Activated CD4-positive, alpha-beta T cell treated with anti-CD3 and anti-CD28 coated beads, Interleukin-10, Interleukin-2, amounts not matched to agents 100 ng/mL and 50 ng/mL, durations not matched to agents 16 hours and 8 hours (primary cell): ENCODE measurements around the gene RBKS.
A peak's percentile ranks its signal among the peaks of the same experiment; 100 is the strongest.

Experiments used
- DNase-seq: peaks from one replicate; pipeline ENCODE4 v3.0.0-alpha.2; 2020

The RBKS gene

DNA sequence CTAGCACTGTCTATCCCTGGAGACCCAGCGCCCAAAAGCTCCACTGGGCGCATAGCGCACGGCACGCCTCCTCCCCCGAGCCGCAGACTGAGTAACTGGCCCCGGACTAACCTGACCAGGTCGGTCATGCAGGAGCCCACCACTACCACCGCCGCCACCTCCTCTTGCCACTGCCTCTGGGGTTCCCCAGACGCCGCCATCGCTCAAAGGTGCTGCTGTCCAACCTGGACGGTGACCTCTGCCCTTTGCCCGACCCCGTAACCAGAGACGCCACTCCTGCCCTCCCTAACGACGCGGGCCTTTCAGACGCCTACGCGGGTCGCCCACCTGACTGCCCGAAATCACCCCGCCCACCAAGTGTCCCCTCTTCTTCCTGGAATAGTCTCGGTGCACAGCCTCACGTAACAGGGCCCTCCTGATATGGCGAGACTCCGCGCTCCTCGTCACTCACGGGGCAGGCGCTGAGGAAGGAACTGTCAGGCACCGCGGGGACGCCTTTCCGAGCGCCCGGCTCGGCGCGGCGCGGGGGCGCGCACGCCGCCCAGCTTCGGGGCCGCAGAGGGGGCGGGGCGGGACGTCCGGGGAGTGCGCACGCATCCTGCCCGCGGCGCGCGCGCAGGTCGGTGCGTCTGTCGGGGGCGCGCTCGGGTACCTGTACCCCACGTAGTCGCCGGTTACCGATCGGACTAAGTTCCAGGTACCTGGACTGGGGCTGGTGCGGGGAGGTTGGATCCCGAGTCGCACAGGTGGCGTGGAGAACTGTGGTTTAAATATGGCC, at the start of gene RBKS, which contains the start of gene BABAM2:
Gene RBKS, minus strand, starts transcription at position 242 of the 778 bp plus-strand sequence. Its CDS starts 42 bp downstream, at position 200.
Gene BABAM2, plus strand, starts transcription at position 584 of the 778 bp plus-strand sequence. CDS start 3,828 bp downstream, outside the sequence.
- DNase-seq, result peak; percentile 92

DNA sequence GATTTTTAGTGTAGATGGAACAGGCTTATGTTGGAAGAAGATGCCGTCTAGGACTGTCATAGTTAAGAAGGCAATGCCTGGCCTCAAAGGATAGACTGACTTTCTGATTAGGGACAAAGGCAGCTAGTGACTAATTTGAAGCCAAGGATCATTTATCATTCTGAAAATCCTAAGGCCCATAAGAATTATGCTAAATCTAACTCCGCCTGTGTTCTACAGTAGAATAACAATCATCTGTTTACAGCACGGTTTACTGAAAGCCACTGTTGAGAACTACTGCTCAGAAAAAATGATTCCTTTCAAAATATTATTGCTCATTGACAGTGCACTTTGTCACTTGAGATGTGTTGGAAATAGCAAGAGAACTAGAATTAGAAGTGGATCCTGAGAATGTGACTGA, 44.8 kb upstream of the RBKS start:
- no peak for DNase-seq

DNA sequence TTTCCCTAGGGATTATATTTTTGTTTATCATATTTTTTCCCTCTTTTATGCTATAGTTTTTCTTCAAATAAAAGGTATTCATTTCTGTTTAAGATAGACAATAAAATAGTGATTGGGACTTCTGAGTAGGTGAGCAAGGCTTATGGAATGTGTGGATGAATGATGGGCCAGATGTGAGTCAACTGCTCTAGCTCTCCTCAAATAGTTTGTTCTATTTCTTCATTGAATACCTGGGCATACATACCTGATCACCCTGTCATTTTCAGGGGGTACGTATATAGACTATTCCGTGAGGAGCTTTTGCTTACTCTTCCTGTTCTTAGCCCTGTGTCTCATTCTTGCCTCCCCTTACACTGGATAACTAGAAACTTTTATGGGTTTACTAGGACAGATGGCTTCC, 42.2 kb upstream of the RBKS start:
- no peak for DNase-seq

DNA sequence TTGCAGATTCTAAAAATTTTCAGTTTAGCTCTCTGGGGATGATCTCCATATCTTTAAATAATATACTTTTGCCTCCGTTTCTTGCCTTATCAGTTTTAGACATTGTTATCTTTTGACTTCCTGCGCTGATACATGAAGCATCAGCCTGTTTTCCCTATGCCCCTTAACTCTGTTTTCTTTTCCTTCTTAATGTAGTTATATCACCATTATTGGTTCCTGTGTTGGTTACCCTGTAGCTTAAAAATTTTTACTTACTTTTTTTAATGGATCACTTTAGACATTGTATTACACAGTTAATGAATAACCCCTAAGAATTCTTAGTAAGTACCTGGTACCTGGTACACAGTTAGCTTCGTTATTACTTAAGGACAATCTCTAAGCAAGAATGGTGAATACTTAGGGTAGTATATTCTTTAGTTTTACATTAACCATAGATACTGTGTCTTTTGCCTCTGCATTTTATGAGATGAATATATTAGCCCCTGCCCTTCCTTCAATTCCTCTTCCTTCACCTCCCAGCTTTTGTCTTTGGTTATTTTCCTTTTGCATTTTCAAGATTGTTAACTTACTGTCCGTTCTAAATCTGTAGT, 41.3 kb upstream of the RBKS start:
- no peak for DNase-seq

DNA sequence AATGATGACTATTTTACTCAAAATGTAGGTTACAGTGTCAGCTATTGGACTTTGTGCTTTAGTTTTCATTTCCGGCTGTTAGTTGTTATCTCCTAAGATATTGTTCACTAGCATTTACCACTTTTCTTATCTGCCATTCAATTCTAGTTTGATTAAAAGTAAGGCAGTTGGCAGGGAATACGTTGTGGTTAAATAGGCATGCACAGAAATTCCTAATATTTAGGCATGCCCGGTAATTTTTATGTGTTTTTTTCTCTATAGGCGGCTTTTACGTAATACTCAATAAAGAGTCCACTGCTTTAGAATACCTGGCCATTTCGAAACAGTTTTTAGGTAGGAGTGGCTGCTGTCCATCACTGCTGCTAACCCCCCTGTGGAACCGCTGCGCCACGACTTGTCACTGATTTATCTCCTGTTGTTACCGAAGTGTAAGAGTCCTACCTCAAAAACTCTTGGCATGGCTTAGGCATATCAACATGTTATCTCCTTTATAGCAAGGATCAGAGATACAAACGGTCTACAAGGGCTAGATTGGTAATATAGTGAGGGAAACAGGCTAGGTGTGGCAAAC, 39.8 kb upstream of the RBKS start:
- no peak for DNase-seq

DNA sequence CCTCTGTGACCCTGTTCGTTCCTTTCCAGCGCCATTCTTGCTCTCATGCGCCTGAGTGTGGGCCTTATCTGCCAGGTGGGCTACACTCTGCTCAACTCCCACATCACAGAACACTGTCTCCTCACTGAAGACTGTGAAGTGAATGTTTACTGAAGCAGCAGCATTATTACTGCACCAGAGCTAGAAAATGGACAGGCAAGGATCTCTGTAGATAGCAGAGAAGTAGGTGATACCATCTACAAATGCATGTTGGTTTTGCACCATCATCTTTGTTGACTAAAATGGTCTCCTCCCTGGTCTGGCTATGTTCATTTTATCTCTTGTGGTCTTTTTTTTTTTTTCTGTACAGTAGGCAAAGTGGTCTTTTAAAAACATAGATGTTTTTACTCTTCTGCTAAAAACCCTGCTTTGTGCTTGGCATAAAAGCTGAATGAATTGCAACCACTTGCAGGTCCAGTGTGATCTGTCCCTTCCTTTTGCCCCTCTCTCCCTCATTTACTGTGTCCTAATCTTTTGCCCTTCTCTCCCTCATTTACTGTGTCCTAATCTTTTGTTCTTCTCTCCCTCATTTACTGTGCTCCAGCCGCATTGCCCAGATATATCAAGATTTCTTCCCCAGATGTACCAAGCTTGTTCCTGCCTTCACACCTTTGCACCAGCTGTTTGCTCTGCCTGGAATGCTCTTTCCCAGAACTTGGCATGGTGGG, 35.7 kb upstream of the RBKS start:
- DNase-seq, result no peak

DNA sequence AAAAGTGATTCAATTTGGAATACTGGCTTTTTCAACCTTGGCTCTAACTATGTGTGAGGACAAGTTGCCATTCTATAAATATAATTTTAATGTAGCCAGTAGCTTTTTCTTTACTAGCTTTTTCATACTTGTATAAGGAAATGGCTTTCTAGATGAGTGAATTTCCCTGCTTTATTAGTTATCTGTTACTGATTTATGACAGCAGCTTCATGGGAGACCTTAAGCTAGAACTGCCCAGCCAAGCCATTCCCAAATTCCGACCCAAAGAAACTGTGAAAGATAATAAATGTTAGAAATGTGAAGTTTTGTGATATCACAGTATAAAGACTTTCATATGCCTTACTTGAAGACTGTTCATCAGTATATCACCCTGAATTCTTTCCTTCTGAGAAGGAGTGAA, 32.7 kb upstream of the RBKS start:
- no peak for DNase-seq

DNA sequence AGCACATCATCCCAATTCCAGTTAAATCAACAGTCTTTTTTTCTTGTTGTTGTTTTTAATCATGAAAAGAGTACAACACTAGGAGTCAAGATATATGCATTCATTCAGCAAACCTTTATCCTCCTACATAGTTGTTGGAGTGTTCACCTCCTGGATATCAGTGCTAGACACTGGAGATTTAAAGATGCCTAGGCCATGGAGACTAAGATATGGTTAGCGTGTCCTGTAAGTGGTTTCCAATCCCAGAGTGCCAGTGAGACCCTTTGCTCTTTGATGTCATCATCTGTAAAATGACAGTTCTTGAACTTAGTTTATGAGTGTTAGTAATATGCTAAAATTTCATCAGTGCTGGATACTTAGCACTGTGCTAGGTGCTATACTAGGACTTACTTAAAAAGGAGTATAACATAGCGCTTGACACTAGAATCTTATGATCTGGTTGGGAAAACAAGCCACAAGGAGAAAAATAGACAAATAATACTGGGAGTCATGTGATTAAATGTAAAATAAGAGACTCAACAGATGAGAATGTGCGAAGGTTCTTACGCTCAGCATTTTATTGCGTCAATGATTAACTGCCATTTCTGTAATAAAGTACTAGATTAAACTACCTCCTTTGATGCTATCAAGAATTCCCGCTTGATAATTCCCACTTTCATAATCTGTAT, 31.8 kb upstream of the RBKS start:
- no peak for DNase-seq

DNA sequence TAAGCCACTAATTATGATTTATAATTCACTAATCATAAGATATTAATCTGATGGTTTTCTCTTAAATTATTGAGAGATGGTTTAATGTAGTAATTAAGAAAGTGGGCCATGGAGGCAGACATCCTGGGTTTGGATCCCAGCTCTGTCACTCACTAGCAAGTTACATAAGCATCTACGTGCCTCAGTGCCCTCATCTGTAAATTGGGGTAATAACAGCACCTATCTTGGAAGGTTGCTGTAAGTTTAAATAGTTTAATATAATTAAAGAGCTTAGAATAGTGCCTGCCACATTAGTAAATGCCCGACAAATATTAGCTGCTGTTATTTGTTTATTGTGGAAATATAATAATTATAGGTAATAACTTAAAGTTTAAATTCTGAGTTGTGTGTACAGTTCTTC, 31.2 kb upstream of the RBKS start:
- no peak for DNase-seq

DNA sequence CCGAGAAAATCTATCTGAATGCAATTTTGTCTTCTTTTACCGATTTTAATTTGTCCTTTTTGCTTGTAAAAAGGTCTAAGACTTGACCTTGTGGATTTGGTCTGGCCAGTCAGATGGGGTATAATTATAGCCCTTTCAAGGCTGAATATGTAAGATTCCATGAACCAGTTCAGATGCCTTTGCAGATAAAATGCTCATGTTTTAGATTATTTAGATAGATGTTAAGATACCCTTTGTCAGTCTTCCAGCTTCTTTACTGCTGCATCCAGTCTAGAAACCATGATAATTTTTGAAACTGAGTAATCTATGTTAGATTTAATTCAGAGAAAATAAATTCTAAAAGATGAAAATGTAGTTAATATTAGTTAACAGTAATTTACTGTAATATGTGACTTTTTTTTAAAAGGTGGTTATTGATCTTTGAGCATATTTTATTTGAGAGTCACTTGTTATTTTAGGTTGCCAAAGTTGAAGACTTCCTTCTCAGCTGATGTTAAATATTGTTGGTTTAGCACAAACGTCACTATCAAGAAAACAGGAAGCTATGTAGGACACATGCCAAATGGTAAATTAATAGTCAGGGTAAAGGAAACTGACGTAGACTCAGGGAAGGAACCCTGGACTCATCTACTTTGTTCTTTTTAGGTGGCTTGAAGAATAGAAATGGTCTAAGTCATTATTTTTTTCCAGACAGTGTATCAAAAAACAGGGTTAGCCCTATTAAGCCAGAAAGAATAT, 30.1 kb upstream of the RBKS start:
- DNase-seq, result no peak

DNA sequence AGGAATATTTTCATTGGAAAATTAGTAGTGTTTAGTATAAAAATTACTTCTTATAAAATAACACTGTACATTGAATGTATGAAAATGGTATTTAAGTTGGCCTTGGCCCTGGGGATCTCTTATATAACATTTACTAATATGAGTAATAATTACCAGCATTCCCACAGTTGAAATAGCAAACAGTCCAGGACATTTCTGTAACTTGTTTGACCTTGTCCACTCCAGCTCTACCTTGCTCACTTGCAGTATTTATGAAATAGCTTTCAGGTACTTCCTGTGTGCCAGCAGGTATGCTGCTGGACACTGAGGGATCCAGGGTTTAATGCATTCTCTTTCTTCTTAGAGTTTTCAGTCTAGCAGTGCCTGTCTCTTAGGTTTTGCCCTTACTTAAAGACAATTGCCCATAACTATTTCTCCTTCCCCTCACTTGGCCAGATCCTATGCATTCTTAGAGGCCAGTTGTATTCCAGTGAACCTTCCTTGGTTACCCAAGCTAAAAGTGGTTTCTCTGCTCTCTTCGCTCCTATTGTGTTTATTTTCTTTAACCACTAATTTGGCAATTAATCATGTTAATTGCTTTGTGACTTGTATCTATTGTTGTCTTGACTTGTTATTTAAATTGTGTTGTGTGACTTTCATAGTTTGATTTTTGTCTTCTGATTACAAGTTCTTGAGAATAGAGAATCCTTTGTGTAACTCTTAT, 26.3 kb upstream of the RBKS start:
- DNase-seq, result no peak

DNA sequence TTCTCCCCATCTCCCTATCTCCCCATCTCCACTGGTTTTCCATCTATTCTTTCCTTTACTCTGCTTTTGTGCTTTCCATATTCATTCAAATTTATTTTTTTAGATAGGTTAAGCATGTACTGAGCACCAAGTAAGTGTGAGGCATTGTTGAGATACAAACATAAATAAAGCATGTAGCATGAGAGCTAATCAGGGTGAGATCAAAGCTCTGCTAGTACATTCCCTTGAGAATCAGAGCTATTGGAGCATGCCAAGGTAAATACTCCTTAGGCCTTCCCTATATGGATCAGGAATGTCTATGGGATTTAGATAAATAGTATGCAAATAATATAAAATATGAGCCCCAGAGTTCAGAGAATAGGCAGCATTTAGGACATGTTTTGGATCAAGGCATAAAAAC, 25.7 kb upstream of the RBKS start:
- DNase-seq, result no peak

DNA sequence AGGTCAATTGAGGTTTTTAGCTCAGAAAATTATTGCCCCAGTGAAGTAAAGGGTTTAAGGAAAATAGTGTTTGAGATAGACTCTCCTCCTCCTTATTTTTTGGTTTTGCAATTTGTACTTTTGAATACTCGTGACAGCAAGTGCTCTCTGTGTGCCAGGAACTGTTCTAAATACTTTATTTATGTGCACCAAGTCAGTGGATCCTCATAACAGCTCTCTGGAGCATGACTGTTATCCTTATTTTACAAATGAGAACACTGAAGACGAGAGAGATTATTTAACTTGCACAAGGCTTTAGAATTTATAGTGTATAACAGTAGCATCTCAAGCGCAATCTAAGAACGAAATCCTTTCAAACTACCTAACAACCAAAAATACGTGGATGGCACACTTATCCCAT, 25.0 kb upstream of the RBKS start:
- no peak for DNase-seq

DNA sequence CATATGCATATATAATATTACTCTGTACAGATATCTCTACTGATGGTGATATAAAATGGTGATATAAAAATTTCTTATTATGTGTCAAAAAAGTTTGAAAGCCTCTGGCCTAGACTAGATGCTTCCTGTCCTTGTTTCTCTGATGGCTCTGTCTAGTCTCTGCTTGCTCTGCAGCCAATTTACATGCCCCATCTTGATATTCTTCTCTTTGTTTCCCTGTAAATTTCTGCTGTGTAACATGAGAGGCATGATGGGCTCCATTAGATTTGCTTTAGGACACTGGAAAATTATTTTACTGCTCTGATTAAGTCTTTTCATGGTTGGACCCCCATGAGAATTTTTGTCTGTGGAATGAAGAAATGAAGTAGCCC, 24.6 kb upstream of the RBKS start:
- no peak for DNase-seq

DNA sequence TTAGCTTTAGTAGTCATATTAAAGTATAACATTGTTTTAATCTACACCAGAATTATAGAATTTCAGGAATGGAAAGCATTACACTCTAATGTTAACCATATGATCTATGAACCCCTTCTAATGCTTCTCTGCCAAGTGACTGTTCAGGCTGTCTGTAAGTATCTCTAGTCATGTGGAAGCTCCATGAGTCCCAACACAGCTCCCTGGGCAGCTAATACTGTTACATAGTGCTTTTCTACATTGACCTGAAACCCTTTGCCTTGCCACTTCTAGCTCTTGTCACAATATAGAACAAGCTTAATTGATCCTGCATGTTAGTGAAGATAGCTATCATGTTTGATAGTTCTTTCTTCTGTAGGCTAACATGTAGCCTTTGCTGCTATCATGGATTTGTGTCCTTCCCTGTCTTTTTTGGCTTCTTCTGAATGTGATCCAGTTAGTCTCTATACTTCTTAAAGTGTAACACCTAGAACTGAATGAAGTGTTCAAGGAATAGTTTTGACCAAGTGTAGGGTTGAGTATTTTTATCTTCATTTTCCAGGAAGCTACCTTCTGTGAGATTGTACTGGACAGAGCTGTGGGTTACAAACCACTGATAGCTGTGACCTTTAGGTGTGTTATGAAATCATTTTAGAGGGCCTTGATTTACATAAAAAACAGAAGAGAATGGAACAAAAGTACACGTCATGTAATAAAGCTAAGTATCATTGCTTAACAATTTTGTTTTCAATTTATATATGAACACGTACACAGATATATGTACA, 24.0 kb upstream of the RBKS start:
- no peak for DNase-seq

DNA sequence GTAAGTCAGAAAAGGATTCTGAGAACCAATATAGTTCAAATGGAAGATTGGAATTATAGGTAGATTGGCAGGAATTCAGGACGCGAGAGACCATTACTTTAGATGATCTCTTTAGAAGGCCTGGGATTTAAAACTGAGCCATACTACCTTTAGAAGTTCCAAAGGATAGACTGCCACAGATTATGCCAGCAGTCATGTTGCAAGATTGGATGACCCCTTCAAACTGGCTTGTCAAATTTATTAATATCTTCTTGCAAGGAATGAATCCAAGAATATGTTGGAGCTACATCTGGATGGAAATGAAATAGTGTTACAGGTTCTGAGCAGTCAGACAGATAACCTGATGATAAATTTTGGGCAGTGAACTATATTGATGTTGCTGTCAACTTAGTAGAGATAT, 22.3 kb upstream of the RBKS start:
- no peak for DNase-seq

DNA sequence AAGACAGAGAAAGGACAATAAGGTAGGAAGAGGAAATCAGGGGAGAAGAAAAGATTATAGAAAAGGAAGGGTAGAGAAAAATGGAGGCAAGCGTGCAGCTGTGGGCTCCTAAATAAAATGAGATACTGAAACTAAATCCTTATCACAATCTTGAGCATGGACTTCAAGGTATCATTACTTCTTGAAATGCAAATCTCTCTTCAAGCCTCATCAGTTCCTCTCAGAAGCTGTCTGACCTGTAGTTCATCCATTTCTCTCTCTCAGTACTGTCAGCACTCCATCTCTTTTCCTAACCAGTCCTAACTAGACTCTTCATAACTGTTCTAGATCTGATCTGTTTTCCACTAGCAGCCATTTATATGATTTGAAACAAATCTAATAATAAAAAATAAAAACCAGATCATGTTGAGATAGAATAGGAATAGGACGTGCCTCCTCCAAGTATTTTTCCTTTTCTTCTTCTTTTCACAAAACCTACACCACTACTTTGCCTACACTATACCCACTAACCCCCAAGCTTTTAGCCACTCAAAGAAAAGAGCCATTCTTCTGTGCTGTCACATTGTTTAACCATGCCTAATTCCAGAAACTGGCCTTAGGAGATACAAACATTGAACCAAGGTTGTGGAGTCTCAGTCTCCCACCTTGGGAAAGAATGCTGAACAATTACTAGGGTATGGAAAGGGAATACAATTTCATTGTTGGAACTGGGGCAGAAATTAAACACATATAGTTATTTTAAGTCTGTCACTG, 21.4 kb upstream of the RBKS start:
- DNase-seq, result no peak

DNA sequence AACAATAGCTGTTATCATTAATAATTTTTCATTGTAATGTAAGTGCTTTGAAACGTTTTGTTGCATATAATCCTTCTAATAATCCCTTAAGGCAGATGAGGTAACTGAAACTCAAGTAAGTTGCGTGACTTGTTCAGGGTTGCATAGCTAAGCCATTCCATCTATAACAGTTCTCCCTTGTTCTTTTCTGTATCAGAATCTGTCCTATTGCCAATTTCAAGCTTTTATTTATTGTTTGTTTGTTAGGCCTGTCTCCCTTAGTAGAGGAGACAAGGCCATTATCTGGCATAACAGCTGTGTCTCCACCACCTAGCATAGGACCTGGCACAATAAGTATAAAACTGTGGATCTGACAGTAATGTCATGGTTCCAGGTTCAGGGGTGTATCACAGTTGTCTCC, 19.7 kb upstream of the RBKS start:
- no peak for DNase-seq

DNA sequence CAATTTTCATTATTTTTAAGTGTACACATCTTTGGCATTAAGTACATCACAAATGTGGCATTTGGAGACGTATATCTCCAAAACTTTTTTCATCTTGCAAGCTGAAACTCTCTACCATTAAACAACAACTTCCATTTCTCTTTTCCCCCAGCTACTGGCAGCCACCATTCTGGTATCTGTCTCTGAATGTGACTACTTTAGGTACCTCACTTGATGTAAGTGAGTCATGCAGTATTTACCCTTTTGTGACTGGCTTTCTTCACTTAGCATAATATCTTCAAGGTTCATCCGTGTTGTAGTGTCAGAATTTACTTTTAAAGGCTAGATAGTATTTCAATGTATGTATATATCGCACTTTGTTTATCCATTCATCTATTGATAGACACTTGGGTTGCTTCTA, 17.4 kb upstream of the RBKS start:
- no peak for DNase-seq

DNA sequence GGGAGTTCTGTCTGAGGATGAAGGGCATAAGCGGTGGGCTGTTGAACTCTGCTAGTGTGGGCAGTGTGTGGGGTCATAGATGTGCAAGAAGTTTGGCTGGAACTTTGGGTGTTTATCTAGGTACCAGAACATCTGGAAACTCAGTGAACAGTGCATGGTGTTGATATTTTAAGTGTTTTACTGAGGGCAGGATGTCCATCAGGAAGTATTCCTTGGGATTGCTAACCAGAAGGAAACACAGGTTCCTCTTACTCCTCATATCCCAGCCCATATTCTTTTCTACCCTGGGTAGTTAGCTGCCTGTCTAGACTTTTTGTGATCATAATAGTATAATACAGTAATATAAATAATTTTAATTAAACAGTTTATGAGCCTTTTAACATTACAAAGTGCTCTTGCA, 15.9 kb upstream of the RBKS start:
- DNase-seq, result no peak

DNA sequence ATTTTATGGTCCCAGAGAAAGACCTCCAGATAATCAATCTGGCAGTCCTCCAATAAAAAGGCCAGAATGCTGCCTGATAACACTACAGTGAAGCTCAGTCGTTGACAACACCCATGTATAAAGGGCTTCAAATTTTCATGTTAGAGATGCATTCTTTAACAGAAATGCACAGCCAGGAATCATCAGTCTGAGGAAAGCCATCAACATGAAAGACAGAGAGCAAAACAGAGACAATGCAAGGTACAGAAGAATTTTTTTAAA, 14.1 kb upstream of the RBKS start:
- no peak for DNase-seq
